Retinal pigment epithelial cell (primary cell): ENCODE measurements around the gene PARP3.
A peak's percentile ranks its signal among the peaks of the same experiment; 100 is the strongest.
"Not testable (repeated sequence)": the region's sequence is repeated elsewhere in the genome, so short reads cannot be mapped to it uniquely, and the experiment has no call there.

Experiments used
- DNase-seq: peaks from one replicate; pipeline ENCODE4 v3.0.0-alpha.2; 2010; ENCODE audit warnings: low read depth
- H3K4me3 ChIP-seq: 2 replicates; pipeline ENCODE4 v1.5.1; 2011; ENCODE audit warnings: mild to moderate bottlenecking, low read length, control low read depth, moderate library complexity
- TF ChIP-seq, protein P1 (sequence below): conservative IDR thresholded peaks from 2 replicates; pipeline ENCODE4 v1.5.1; 2011; ENCODE audit warnings: low read depth, low read length, control low read depth, inconsistent platforms

Gene PARP3

DNA sequence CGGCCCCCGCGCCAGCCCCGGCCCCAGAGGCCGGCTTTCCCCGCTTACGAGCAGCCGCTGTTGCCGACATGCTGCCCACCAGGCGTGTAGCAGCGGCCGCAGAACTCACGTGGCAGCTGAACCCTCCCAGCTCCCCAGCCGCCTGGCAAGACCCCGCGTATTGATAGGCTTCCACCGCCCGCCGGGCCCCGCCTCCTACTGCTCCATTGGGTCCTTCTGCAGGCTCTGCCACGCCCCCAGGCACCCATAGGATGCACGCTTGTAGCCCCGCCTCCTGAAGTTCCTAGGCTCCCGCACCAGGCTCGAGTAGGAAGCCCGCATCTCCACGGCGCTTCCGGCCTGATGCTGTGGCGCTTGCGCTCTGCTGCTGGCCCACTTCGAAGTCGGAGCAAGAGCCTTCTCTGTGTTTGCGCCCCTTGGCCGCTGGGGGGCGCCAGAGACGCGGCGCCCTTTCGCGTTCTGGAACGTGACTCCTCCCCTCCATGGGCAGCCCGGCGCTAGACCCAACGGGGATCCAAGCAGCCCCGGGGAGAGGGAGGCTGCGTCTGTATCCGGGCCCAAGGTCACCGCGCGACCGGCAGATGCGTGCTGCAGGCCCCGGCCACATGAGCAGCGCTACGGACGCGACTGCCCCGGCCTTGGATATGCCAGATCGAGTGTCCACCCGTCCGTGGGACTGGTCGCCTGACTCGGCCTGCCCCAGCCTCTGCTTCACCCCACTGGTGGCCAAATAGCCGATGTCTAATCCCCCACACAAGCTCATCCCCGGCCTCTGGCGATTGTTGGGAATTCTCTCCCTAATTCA lies at the start of gene PARP3, which contains the start of gene RRP9:
TSS of gene PARP3 (plus strand) at position 566 of the 805 bp plus-strand sequence. CDS start 993 bp downstream, outside the sequence.
TSS of gene RRP9 (minus strand) at position 107 of the 805 bp plus-strand sequence. CDS start at position 70, 37 bp downstream.
- H3K4me3 ChIP-seq, result peak within 1 kb of the TSS; percentile 84
- TF ChIP-seq, protein P1, sequence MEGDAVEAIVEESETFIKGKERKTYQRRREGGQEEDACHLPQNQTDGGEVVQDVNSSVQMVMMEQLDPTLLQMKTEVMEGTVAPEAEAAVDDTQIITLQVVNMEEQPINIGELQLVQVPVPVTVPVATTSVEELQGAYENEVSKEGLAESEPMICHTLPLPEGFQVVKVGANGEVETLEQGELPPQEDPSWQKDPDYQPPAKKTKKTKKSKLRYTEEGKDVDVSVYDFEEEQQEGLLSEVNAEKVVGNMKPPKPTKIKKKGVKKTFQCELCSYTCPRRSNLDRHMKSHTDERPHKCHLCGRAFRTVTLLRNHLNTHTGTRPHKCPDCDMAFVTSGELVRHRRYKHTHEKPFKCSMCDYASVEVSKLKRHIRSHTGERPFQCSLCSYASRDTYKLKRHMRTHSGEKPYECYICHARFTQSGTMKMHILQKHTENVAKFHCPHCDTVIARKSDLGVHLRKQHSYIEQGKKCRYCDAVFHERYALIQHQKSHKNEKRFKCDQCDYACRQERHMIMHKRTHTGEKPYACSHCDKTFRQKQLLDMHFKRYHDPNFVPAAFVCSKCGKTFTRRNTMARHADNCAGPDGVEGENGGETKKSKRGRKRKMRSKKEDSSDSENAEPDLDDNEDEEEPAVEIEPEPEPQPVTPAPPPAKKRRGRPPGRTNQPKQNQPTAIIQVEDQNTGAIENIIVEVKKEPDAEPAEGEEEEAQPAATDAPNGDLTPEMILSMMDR, result peak; percentile 99
- DNase-seq, result peak; percentile 99

DNA sequence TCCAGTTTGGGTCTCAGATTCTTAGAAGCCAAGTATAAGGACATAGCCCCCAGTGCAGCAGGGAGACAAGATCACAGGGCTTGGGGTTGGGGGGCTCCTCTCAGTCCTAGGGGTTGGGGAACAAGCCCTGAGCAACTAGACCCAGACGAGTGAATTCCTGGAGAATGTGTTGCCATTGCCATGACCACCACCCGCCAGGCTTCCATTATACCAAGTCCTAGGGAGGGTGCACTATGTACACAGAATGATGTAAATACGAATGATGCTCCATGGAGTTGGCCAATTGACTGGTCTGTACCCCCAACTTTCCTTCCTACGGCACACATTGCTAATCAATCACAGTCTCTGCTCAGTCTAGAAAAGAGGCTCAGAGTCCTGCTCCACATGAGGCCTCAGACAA lies 47.8 kb upstream of the PARP3 start:
- no peak overlapping the region for H3K4me3 ChIP-seq
- DNase-seq, result no peak
- TF ChIP-seq, protein P1, result no peak

GRCh38 chr3:51894939-51895338 lies 47.2 kb upstream of the PARP3 start:
- TF ChIP-seq, protein P1, result no peak
- DNase-seq, result no peak
- no peak overlapping the region for H3K4me3 ChIP-seq

GRCh38 chr3:51896607-51897305 lies 45.4 kb upstream of the PARP3 start:
- DNase-seq, result no peak
- TF ChIP-seq, protein P1, result no peak
- H3K4me3 ChIP-seq, result no peak overlapping the region

DNA sequence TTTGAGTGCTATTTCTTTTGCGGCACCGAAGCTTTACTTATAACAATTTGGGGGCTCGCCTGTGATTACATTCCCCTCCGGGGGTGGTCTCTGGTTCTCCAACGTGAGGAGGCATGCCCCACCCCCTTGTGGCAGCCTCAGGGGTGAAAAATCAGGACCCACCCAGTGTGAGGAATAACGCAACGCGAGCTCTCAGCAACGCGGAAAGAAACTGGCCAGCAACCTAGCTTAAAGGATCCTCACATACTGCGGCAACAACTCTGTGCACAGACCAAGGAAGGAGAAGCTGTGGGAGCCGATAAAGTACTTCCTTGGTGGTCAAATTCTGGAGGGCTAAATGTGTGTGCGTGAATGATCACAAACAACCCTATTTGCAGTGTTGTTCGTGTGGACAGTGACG lies 44.8 kb upstream of the PARP3 start:
- no peak for DNase-seq
- TF ChIP-seq, protein P1, result no peak
- no peak overlapping the region for H3K4me3 ChIP-seq

GRCh38 chr3:51900043-51900442 lies 42.1 kb upstream of the PARP3 start:
- not testable (repeated sequence) for H3K4me3 ChIP-seq, DNase-seq

- not testable (repeated sequence) for H3K4me3 ChIP-seq, DNase-seq
Observed at GRCh38 chr3:51902361-51902760, 39.8 kb upstream of the PARP3 start.
